LNCAP (cell line): ENCODE results near the gene ARHGAP4.

Experiments used
- CTCF ChIP-seq: fragments of 450-650 bp; IDR thresholded peaks from 2 replicates; pipeline ENCODE4 v1.5.1; 2017; ENCODE audit warnings: mild to moderate bottlenecking

Gene ARHGAP4

GRCh38 chrX:153883163-153883843, 42.8 kb downstream of the ARHGAP4 start:
- no peak for TF ChIP-seq CTCF

GRCh38 chrX:153882557-153882956, 43.5 kb downstream of the ARHGAP4 start:
- no peak for TF ChIP-seq CTCF

DNA sequence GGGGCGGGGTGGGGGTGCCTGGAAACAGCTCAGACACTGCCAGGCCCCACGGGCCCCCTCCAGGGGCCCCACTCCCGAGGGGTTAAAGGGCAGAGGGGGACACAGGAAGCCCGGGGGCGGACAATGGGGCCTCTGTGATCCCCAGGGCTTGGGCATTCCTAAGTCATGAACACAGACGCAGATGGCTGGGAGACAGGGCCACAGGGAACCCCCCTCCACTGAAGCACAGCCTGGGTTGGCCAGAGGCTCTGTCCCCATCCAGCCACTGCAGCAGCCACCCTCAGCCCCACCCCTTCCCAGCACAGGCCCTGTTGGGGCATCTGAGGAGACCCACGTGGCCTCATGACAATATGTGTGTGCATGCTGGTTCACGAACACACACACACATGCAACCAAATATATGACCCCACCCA, 44.0 kb downstream of the ARHGAP4 start:
- TF ChIP-seq CTCF: no peak

DNA sequence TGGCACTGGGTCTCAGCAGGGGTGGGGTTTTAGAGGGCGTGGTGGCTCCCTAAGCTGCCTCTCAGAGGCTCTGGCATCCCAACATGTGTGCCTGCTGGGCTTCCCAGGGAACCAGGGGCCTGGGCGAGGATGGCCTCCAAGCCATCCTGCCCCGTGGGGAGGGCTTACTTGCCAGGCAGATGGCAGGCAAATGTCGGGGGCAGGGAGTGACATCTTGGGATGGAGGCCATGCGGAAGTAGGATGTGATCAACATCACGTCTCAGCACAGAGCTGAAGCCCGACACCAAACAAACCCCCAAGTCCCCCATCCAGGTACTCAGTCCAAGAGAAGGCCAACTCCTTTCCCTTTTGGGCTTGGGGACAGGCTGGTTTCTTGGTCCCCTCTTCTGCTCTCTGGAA, 44.8 kb downstream of the ARHGAP4 start:
- no peak for TF ChIP-seq CTCF

DNA sequence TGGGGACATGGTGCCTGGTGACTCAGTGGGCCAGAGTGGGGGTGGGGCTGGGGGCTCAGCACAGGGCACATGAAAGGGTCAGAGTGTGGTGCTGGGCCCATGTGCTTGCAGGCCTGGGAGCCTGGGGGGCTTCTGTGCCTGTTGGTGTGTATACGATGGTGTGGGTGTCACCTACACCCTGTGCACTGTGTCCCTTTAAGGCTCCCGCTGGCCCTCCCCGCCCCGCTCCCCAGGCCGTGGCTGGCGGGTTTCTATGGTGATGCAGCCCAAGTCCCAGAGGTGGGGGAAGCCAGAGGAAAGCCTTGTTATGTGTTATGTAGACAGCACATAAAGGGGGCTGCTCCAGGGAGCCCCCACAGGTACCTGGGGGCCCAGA, 45.6 kb downstream of the ARHGAP4 start:
- no peak for TF ChIP-seq CTCF

DNA sequence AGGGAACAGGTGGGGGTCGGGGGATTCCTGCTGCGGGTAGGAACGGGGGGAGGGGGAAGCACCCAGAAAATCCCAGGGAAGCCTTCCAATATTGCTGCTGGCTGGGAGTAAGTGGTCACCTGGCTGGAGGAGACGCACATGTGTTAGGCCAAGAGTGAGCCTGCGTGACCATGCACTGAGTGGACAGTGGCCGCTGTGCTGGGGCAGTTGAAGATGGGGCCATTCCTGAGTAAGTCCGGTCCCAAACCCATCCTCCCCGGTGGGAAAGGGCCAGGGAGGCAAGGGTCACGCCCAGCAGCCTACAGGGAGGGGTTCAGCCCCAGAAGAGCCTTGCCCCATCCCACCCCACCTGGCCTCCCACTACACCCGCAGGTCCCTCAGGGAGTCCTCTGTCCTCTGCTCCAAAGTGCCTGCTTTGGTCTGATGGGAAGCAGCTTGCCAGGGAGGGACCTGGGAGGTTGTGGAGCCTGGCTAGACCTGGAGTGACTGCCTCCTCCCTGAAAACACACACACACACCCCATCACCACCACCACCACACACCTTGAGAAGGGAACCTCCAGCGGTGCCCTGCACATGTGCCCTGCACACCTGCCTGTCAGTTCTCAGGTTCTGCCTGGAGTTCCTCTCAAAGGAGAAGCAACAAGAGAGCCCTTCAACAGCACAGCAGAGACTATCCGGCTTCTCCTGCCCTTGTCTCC, 46.2 kb downstream of the ARHGAP4 start:
- no peak for TF ChIP-seq CTCF

GRCh38 chrX:153878969-153879653, 47.0 kb downstream of the ARHGAP4 start:
- TF ChIP-seq CTCF: no peak
